Chondrocyte (in vitro differentiated cells): ENCODE measurements around the gene MRNIP. TPM values are rescaled to one million over a fixed set of nuclear protein-coding genes. Genes with fewer than 3 reads are reported as not detected.

Experiments
- DNase-seq: peaks from one replicate; pipeline ENCODE4 v3.0.0; 2021; ENCODE audit warnings: mixed read lengths, low spot score
- H3K27ac Mint-ChIP-seq: one replicate; pipeline ENCODE4 v1.8.0; 2021; ENCODE audit warnings: mild to moderate bottlenecking, moderate library complexity, mixed read lengths; ENCODE audit not compliant: unreplicated experiment
- H3K27me3 Mint-ChIP-seq: 2 replicates; pipeline ENCODE4 v1.8.0; 2021; ENCODE audit warnings: low read depth, mixed read lengths
- H3K36me3 Mint-ChIP-seq: 2 replicates; pipeline ENCODE4 v1.8.0; 2021; ENCODE audit warnings: low read depth, mixed read lengths
- H3K4me1 Mint-ChIP-seq: 2 replicates; pipeline ENCODE4 v1.8.0; 2021; ENCODE audit warnings: low read depth, mild to moderate bottlenecking, mixed read lengths
- H3K4me3 Mint-ChIP-seq: one replicate; pipeline ENCODE4 v1.8.0; 2021; ENCODE audit warnings: mild to moderate bottlenecking, moderate library complexity, mixed read lengths; ENCODE audit not compliant: unreplicated experiment
- H3K9me3 Mint-ChIP-seq: 2 replicates; pipeline ENCODE4 v1.8.0; 2021; ENCODE audit warnings: low read depth, mixed read lengths
- CTCF ChIP-seq: fragments of 200-600 bp; sonication (generic); IDR thresholded peaks from 2 replicates; pipeline ENCODE4 v1.5.0; 2021; ENCODE audit warnings: antibody characterized with exemption, mild to moderate bottlenecking, moderate library complexity
- microRNA-seq: library from miRNA; unstranded; fragments of <30 nt; microRNA quantifications from one replicate; pipeline ENCODE4 v1.2.0, GENCODE V29; 2020; ENCODE audit warnings: borderline number of aligned reads
- total RNA-seq: library from RNA; stranded (reverse); gene quantifications from 3 replicates; pipeline ENCODE4 v1.2.1, GENCODE V29; 2021

The MRNIP gene
- total RNA-seq, 1 donor from 2014 or later, result 13.4 TPM

- no peak for DNase-seq
- no peak for TF ChIP-seq CTCF
- peaks cover 3% of the 10 kb centered on the region for H3K4me1 Mint-ChIP-seq
Measured at GRCh38 chr5:179788193-179788854, 70.3 kb downstream of the MRNIP start.

More at GRCh38 chr5:179788193-179788854, 70.3 kb downstream of the MRNIP start:
- no peaks in the 10 kb centered on the region for H3K9me3 Mint-ChIP-seq
- no peak overlapping the region for H3K4me3 Mint-ChIP-seq
- H3K27me3 Mint-ChIP-seq, result no peaks in the 10 kb centered on the region
- H3K27ac Mint-ChIP-seq, result no peak overlapping the region
- no peaks in the 10 kb centered on the region for H3K36me3 Mint-ChIP-seq

Small RNAs within 50 kb of the gene (microRNA-seq; reads per million reads assigned to microRNA genes)
- 11.6 reads per million, percentile 26 among the genes with 10 or more reads in this experiment for gene MIR1229

Other genes starting within 250 kb of the MRNIP start
- 341 to 426 TPM (median 348 TPM) in 3 replicates for gene HNRNPH1, start 235.1 kb downstream of the MRNIP start, total RNA-seq
- gene CBY3, start 177.8 kb downstream of the MRNIP start, total RNA-seq, result not detected in 3 replicates
- 695 to 849 TPM (median 699 TPM) in 3 replicates for gene CANX, start 159.8 kb downstream of the MRNIP start, total RNA-seq
- 29.3 to 29.9 TPM (median 29.9 TPM) in 3 replicates for gene MAML1, start 126.0 kb downstream of the MRNIP start, total RNA-seq
- gene LTC4S, start 64.8 kb downstream of the MRNIP start, total RNA-seq, result 1.2 to 1.7 TPM (median 1.3 TPM) in 3 replicates
- gene MGAT4B, start 52.0 kb downstream of the MRNIP start, total RNA-seq, result 135 to 144 TPM (median 142 TPM) in 3 replicates
- gene SQSTM1, start 37.9 kb downstream of the MRNIP start, total RNA-seq, result 219 to 297 TPM (median 296 TPM) in 3 replicates
- 107 to 130 TPM (median 118 TPM) in 3 replicates for gene TBC1D9B, start 49.1 kb upstream of the MRNIP start, total RNA-seq
- 43.4 to 49.6 TPM (median 44.9 TPM) in 3 replicates for gene RNF130, start 212.9 kb upstream of the MRNIP start, total RNA-seq